ENCODE data around the gene FAM222A.

DNA sequence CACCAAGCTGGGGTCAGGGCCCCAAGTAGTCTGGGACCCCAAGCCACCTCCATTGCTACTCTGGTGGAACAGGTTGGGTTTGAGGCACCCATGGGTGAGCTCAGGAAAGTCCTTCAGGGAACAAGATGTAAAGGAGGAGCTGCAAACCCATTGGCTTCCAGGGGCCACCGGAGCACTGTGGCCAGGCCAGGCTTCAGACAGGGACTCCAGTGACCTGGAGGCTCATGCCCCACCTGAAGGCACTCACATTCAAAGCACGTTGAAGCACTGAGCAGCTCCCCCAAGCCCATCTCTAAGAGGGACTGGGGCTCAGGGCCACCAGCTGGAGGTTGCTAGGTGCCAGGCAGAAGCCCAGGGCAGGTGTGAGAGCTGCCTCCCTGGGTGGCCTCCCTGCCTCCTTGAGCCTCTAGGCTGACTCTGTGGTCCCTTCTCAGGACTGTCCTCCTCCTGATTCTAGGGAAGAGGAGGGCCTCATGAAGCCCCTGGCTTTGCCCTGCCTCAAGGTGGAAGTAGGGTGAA lies 49.1 kb downstream of the FAM222A start:
- TF ChIP-seq, protein P1, sequence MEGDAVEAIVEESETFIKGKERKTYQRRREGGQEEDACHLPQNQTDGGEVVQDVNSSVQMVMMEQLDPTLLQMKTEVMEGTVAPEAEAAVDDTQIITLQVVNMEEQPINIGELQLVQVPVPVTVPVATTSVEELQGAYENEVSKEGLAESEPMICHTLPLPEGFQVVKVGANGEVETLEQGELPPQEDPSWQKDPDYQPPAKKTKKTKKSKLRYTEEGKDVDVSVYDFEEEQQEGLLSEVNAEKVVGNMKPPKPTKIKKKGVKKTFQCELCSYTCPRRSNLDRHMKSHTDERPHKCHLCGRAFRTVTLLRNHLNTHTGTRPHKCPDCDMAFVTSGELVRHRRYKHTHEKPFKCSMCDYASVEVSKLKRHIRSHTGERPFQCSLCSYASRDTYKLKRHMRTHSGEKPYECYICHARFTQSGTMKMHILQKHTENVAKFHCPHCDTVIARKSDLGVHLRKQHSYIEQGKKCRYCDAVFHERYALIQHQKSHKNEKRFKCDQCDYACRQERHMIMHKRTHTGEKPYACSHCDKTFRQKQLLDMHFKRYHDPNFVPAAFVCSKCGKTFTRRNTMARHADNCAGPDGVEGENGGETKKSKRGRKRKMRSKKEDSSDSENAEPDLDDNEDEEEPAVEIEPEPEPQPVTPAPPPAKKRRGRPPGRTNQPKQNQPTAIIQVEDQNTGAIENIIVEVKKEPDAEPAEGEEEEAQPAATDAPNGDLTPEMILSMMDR (IDR thresholded peaks at IDR 0.05): no peak
- no peak for TF ChIP-seq POLR2A (IDR thresholded peaks at IDR 0.05)

Data from right lobe of liver (tissue), 4 donors.